ENCODE results near the gene FFAR1.

DNA sequence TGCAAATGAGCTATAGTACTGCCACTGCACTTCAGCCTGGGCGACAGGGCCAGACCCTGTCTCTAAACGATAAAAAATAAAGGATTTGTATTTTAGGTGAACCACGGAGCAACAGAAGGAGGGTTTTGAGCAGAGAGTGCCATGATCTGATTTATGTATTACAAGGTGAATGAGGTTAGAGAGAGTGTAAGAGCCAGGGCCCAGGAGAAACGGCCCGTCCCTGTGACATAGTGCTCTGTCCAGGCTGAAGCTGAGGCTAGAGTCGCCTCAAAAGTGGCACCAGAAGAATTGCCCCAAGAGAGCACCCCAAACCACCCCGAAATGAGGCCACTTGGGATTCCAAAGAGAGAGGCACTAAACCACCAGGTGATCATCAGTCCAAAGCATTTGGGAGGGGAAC lies 38.8 kb upstream of the FFAR1 start:
- TF ChIP-seq, protein P1, sequence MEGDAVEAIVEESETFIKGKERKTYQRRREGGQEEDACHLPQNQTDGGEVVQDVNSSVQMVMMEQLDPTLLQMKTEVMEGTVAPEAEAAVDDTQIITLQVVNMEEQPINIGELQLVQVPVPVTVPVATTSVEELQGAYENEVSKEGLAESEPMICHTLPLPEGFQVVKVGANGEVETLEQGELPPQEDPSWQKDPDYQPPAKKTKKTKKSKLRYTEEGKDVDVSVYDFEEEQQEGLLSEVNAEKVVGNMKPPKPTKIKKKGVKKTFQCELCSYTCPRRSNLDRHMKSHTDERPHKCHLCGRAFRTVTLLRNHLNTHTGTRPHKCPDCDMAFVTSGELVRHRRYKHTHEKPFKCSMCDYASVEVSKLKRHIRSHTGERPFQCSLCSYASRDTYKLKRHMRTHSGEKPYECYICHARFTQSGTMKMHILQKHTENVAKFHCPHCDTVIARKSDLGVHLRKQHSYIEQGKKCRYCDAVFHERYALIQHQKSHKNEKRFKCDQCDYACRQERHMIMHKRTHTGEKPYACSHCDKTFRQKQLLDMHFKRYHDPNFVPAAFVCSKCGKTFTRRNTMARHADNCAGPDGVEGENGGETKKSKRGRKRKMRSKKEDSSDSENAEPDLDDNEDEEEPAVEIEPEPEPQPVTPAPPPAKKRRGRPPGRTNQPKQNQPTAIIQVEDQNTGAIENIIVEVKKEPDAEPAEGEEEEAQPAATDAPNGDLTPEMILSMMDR (IDR thresholded peaks at IDR 0.05; ENCODE audit: poor library complexity, severe bottlenecking): no peak
- no peak for TF ChIP-seq POLR2AphosphoS5 (IDR thresholded peaks at IDR 0.05)
- TF ChIP-seq, protein P2, sequence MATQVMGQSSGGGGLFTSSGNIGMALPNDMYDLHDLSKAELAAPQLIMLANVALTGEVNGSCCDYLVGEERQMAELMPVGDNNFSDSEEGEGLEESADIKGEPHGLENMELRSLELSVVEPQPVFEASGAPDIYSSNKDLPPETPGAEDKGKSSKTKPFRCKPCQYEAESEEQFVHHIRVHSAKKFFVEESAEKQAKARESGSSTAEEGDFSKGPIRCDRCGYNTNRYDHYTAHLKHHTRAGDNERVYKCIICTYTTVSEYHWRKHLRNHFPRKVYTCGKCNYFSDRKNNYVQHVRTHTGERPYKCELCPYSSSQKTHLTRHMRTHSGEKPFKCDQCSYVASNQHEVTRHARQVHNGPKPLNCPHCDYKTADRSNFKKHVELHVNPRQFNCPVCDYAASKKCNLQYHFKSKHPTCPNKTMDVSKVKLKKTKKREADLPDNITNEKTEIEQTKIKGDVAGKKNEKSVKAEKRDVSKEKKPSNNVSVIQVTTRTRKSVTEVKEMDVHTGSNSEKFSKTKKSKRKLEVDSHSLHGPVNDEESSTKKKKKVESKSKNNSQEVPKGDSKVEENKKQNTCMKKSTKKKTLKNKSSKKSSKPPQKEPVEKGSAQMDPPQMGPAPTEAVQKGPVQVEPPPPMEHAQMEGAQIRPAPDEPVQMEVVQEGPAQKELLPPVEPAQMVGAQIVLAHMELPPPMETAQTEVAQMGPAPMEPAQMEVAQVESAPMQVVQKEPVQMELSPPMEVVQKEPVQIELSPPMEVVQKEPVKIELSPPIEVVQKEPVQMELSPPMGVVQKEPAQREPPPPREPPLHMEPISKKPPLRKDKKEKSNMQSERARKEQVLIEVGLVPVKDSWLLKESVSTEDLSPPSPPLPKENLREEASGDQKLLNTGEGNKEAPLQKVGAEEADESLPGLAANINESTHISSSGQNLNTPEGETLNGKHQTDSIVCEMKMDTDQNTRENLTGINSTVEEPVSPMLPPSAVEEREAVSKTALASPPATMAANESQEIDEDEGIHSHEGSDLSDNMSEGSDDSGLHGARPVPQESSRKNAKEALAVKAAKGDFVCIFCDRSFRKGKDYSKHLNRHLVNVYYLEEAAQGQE (IDR thresholded peaks at IDR 0.05; ENCODE audit: borderline replicate concordance): no peak
- TF ChIP-seq EZH2 (IDR thresholded peaks at IDR 0.05; ENCODE audit: borderline replicate concordance, insufficient read depth, low read length, poor library complexity, severe bottlenecking): no peak
- no peak for TF ChIP-seq EP300 (conservative IDR thresholded peaks at IDR 0.05; ENCODE audit: poor library complexity, severe bottlenecking)
- TF ChIP-seq RAD21 (conservative IDR thresholded peaks at IDR 0.05): no peak

Data from neural cell (in vitro differentiated cells).